MM.1S (cell line): ENCODE measurements around the gene FASTK.

Source experiments
- DNase-seq: peaks from one replicate; pipeline ENCODE4 v3.0.0-alpha.2; 2015
- H2AFZ ChIP-seq: fragments of 300-600 bp; sonication (generic); 2 replicates; pipeline ENCODE4 v1.6.0; 2016; ENCODE audit warnings: antibody characterized with exemption, low read length
- H3F3A ChIP-seq: fragments of 300-600 bp; sonication (generic); 2 replicates; pipeline ENCODE4 v1.6.1; 2016; ENCODE audit warnings: mild to moderate bottlenecking, antibody characterized with exemption, low read length, moderate library complexity, mixed read lengths; ENCODE audit not compliant: insufficient read depth
- H3K27ac ChIP-seq: fragments of 300-600 bp; sonication (generic); 2 replicates; pipeline ENCODE4 v1.5.1; 2016; ENCODE audit warnings: mild to moderate bottlenecking, low read length
- H3K27me3 ChIP-seq: fragments of 300-600 bp; sonication (generic); replicated peaks from 2 replicates; pipeline ENCODE4 v1.6.0; 2016; ENCODE audit warnings: low read length; ENCODE audit not compliant: insufficient read depth
- H3K36me3 ChIP-seq: fragments of 300-600 bp; sonication (generic); replicated peaks from 2 replicates; pipeline ENCODE4 v1.6.1; 2016; ENCODE audit warnings: mild to moderate bottlenecking, low read length, mixed read lengths; ENCODE audit not compliant: insufficient read depth
- H3K4me1 ChIP-seq: fragments of 300-600 bp; sonication (generic); 2 replicates; pipeline ENCODE4 v1.6.1; 2016; ENCODE audit warnings: low read length, mixed read lengths
- H3K4me2 ChIP-seq: fragments of 300-600 bp; sonication (generic); 2 replicates; pipeline ENCODE4 v1.6.0; 2016; ENCODE audit warnings: low read depth, low read length
- H3K4me3 ChIP-seq: fragments of 300-600 bp; sonication (generic); 2 replicates; pipeline ENCODE4 v1.5.1; 2016; ENCODE audit warnings: low read length, mixed read lengths
- H3K79me2 ChIP-seq: fragments of 300-600 bp; sonication (generic); 2 replicates; pipeline ENCODE4 v1.6.1; 2016; ENCODE audit warnings: mixed run types, low read length, mixed read lengths
- H3K9ac ChIP-seq: fragments of 300-600 bp; sonication (generic); 2 replicates; pipeline ENCODE4 v1.6.1; 2016; ENCODE audit warnings: low read length, mixed read lengths
- H3K9me2 ChIP-seq: fragments of 300-600 bp; sonication (generic); replicated peaks from 2 replicates; pipeline ENCODE4 v1.6.1; 2016; ENCODE audit warnings: mild to moderate bottlenecking, low read length, mixed read lengths; ENCODE audit not compliant: insufficient read depth
- H3K9me3 ChIP-seq: fragments of 300-600 bp; sonication (generic); replicated peaks from 2 replicates; pipeline ENCODE4 v1.6.1; 2016; ENCODE audit warnings: mild to moderate bottlenecking, low read length, mixed read lengths; ENCODE audit not compliant: insufficient read depth
- H4K20me1 ChIP-seq: fragments of 300-600 bp; sonication (generic); 2 replicates; pipeline ENCODE4 v1.6.1; 2016; ENCODE audit warnings: mild to moderate bottlenecking, low read length, moderate library complexity, mixed read lengths; ENCODE audit not compliant: insufficient read depth
- CTCF ChIP-seq: fragments of 300-600 bp; sonication (generic); IDR thresholded peaks from 2 replicates; pipeline ENCODE4 v1.5.1; 2016; ENCODE audit warnings: antibody characterized with exemption, low read length, mixed read lengths
- EZH2 ChIP-seq: fragments of 300-600 bp; sonication (generic); optimal IDR thresholded peaks from 2 replicates; pipeline ENCODE3; 2017; ENCODE audit warnings: low read depth, mild to moderate bottlenecking, antibody characterized with exemption, low read length, mixed read lengths
- EZH2phosphoT487 ChIP-seq: fragments of 300-600 bp; sonication (generic); IDR thresholded peaks from 2 replicates; pipeline ENCODE4 v1.6.1; 2018; ENCODE audit warnings: antibody characterized with exemption, low read length

Gene FASTK

GRCh38 chr7:151063212-151063561 lies 17.4 kb downstream of the FASTK start:
- H3K4me2 ChIP-seq, result no peak overlapping the region
- no peak overlapping the region for H3K27ac ChIP-seq
- H2AFZ ChIP-seq, result no peak overlapping the region
- H3K36me3 ChIP-seq, result no peaks in the 10 kb centered on the region
- H4K20me1 ChIP-seq, result no peaks in the 10 kb centered on the region
- TF ChIP-seq CTCF, result no peak
- no peak for TF ChIP-seq EZH2
- TF ChIP-seq EZH2phosphoT487, result no peak
- H3K79me2 ChIP-seq, result peaks cover 33% of the 10 kb centered on the region
- H3K9me2 ChIP-seq, result no peaks in the 10 kb centered on the region
- H3K27me3 ChIP-seq, result no peaks in the 10 kb centered on the region
- H3K4me1 ChIP-seq, result no peaks in the 10 kb centered on the region
- no peak for DNase-seq
- H3K4me3 ChIP-seq, result no peak overlapping the region
- H3K9ac ChIP-seq, result no peak overlapping the region
- no peaks in the 10 kb centered on the region for H3K9me3 ChIP-seq
- peaks cover 10% of the 10 kb centered on the region for H3F3A ChIP-seq

GRCh38 chr7:151062399-151063211 lies 18.0 kb downstream of the FASTK start:
- DNase-seq, result no peak
- Histone ChIP-seq H3K4me2 (no peak overlapping the region), H3K4me3 (no peak overlapping the region), H3K9me3 (no peaks in the 10 kb centered on the region), H3K4me1 (no peaks in the 10 kb centered on the region), H4K20me1 (no peaks in the 10 kb centered on the region), H2AFZ (no peak overlapping the region), H3K9me2 (no peaks in the 10 kb centered on the region), H3K36me3 (no peaks in the 10 kb centered on the region), H3F3A (peaks cover 12% of the 10 kb centered on the region), H3K27ac (no peak overlapping the region), H3K79me2 (peaks cover 33% of the 10 kb centered on the region), H3K9ac (no peak overlapping the region), H3K27me3 (no peaks in the 10 kb centered on the region)
- no peak for TF ChIP-seq CTCF
- TF ChIP-seq EZH2, result no peak
- TF ChIP-seq EZH2phosphoT487, result no peak

- H3K27ac ChIP-seq, result no peak overlapping the region
- H2AFZ ChIP-seq, result no peak overlapping the region
- H3K79me2 ChIP-seq, result peaks cover 35% of the 10 kb centered on the region
- H3K4me2 ChIP-seq, result no peak overlapping the region
- no peaks in the 10 kb centered on the region for H3K9me2 ChIP-seq
- H3K9ac ChIP-seq, result no peak overlapping the region
- no peak for DNase-seq
- H3K27me3 ChIP-seq, result no peaks in the 10 kb centered on the region
- H3K4me3 ChIP-seq, result no peak overlapping the region
- H3F3A ChIP-seq, result peaks cover 12% of the 10 kb centered on the region
- H3K36me3 ChIP-seq, result no peaks in the 10 kb centered on the region
- no peaks in the 10 kb centered on the region for H4K20me1 ChIP-seq
- peaks cover 2% of the 10 kb centered on the region for H3K4me1 ChIP-seq
- TF ChIP-seq EZH2 (no peak), CTCF (no peak), EZH2phosphoT487 (no peak)
- H3K9me3 ChIP-seq, result no peaks in the 10 kb centered on the region
These were observed 18.6 kb downstream of the FASTK start for GRCh38 chr7:151062111-151062398.
